ENCODE results near the gene PLEKHA8. TPM values are rescaled to one million over a fixed set of nuclear protein-coding genes. Genes with fewer than 3 reads are reported as not detected.

PLEKHA8 gene
- total RNA-seq, 1 experiment from 2014 or later, result 8.4 TPM

DNA sequence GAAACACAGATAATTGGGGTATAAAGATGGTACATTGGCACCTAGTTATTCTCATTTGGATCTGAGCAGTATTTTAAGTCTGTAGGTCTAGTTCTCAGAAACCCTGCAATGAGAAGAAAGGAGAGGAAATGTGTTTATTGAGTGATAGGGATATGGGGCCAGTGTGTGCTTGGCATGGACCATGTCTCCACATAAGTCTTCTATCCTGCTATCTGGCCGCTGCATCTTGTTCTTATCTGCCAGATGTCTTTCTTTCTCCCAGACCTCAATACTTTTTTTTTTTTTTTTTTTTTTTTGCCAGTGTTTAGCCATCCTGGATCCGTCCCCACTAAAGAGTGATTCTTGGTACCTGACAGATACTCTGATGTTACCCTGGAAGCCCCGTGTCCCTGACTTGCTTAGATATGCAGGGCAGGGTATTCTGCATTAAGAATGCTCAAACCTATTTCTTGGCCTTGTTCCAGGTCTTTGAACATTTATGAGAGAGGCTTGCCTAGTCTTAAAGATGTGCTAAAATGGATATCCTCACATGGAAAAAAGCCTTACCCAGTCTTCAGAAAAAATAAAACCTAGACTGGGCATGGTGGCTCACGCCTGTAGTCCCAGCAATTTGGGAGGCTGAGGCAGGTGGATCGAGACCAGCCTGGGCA, 116.6 kb downstream of the PLEKHA8 start:
- DNase-seq (no peak), ATAC-seq (no peak)
- POLR2A ChIA-PET (ENCODE audit: unreplicated experiment), result interaction anchor here (0.6 kb wide), 1 partner anchor 184 kb away, joined by 4 read pairs; no protein-coding TSS in a partner anchor
- BruUV-seq (replicated peaks), result no TSS peak
- H3K9me3 ChIP-seq (ENCODE audit: low read length), result no peaks in the 10 kb centered on the region
- no peak overlapping the region for H3K9ac ChIP-seq (ENCODE audit: low read length)
- no peak overlapping the region for H2AFZ ChIP-seq (ENCODE audit: low read length)
- peaks cover 6% of the 10 kb centered on the region for H3F3A ChIP-seq (ENCODE audit: low read length, unreplicated experiment)
- H3K27ac ChIP-seq (ENCODE audit: low read length), result no peak overlapping the region
- TF ChIP-seq EZH2phosphoT487 (IDR thresholded peaks at IDR 0.05; ENCODE audit: borderline replicate concordance, low read length) (no peak), EZH2 (IDR thresholded peaks at IDR 0.05; ENCODE audit: low read length, unreplicated experiment) (no peak)
- TF ChIP-seq, protein P1, sequence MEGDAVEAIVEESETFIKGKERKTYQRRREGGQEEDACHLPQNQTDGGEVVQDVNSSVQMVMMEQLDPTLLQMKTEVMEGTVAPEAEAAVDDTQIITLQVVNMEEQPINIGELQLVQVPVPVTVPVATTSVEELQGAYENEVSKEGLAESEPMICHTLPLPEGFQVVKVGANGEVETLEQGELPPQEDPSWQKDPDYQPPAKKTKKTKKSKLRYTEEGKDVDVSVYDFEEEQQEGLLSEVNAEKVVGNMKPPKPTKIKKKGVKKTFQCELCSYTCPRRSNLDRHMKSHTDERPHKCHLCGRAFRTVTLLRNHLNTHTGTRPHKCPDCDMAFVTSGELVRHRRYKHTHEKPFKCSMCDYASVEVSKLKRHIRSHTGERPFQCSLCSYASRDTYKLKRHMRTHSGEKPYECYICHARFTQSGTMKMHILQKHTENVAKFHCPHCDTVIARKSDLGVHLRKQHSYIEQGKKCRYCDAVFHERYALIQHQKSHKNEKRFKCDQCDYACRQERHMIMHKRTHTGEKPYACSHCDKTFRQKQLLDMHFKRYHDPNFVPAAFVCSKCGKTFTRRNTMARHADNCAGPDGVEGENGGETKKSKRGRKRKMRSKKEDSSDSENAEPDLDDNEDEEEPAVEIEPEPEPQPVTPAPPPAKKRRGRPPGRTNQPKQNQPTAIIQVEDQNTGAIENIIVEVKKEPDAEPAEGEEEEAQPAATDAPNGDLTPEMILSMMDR (conservative IDR thresholded peaks at IDR 0.05; ENCODE audit: low read depth, low read length), result no peak
- H4K20me1 ChIP-seq (ENCODE audit: low read length), result no peaks in the 10 kb centered on the region
- H3K4me1 ChIP-seq (ENCODE audit: insufficient read depth, low read length), result peaks cover 33% of the 10 kb centered on the region
- 0 out of 2 replicates have a peak overlapping the region, but pooled peaks have one; percentile 20 for H3K4me2 ChIP-seq (ENCODE audit: low read length)
- H3K9me2 ChIP-seq (replicated peaks; ENCODE audit: low read length), result no peaks in the 10 kb centered on the region
- H3K27me3 ChIP-seq (ENCODE audit: low read length), result no peaks in the 10 kb centered on the region
- no peak overlapping the region for H3K4me3 ChIP-seq (ENCODE audit: low read length)
- intact Hi-C loops (cut with micrococcal nuclease), result loop anchor here (5.0 kb wide), 2 partner anchors 72 to 157 kb away; partner anchors contain the start of gene SCRN1
- no peaks in the 10 kb centered on the region for H3K36me3 ChIP-seq (ENCODE audit: low read depth, low read length)
- H3K79me2 ChIP-seq (ENCODE audit: low read length), result no peaks in the 10 kb centered on the region
- CTCF ChIA-PET, result no interaction called here

DNA sequence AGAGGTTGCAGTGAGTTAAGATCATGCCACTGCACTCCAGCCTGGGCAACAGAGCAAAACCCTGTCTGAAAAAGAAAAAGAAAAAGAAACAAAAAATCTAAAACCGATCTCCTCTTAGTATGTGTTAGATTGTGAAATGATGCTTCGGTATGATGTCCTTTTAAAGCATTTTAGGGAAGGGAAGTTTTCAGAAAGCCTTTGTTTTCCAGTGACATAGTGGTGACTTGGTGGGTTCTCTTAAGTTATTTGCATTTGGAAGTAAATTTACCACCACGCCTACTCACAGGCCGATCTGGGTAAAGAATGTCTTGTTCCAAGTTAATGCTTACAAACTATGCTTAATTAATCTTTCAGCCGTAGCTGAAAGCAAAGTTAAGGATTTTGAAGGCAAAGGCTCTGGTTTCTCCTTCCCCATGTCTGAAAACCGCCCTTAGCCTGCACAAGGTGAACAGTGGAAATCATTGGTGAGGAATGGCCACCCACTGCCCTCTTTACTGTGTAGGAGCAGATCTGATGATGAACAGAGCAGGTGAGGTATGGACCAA, 117.3 kb downstream of the PLEKHA8 start:
- no peaks in the 10 kb centered on the region for H3K9me3 ChIP-seq (ENCODE audit: low read length)
- ChIA-PET CTCF (interaction anchor here (0.7 kb wide), 1 partner anchor 23 kb away, joined by 6 read pairs; no protein-coding TSS in a partner anchor), POLR2A (ENCODE audit: unreplicated experiment) (no interaction called here)
- no peaks in the 10 kb centered on the region for H3K79me2 ChIP-seq (ENCODE audit: low read length)
- no peak overlapping the region for H3K4me3 ChIP-seq (ENCODE audit: low read length)
- H3F3A ChIP-seq (ENCODE audit: low read length, unreplicated experiment), result peaks cover 6% of the 10 kb centered on the region
- H3K27ac ChIP-seq (ENCODE audit: low read length), result no peak overlapping the region
- TF ChIP-seq EZH2 (IDR thresholded peaks at IDR 0.05; ENCODE audit: low read length, unreplicated experiment) (no peak), EZH2phosphoT487 (IDR thresholded peaks at IDR 0.05; ENCODE audit: borderline replicate concordance, low read length) (no peak)
- TF ChIP-seq, protein P1 (conservative IDR thresholded peaks at IDR 0.05; ENCODE audit: low read depth, low read length), result no peak
- BruUV-seq (replicated peaks), result no TSS peak
- ATAC-seq (no peak), DNase-seq (no peak)
- no peaks in the 10 kb centered on the region for H3K27me3 ChIP-seq (ENCODE audit: low read length)
- H3K36me3 ChIP-seq (ENCODE audit: low read depth, low read length), result no peaks in the 10 kb centered on the region
- H4K20me1 ChIP-seq (ENCODE audit: low read length), result no peaks in the 10 kb centered on the region
- peaks cover 33% of the 10 kb centered on the region for H3K4me1 ChIP-seq (ENCODE audit: insufficient read depth, low read length)
- no peak overlapping the region for H3K4me2 ChIP-seq (ENCODE audit: low read length)
- H3K9me2 ChIP-seq (replicated peaks; ENCODE audit: low read length), result no peaks in the 10 kb centered on the region
- no peak overlapping the region for H3K9ac ChIP-seq (ENCODE audit: low read length)
- intact Hi-C loops (cut with micrococcal nuclease), result no loop called here
- H2AFZ ChIP-seq (ENCODE audit: low read length), result no peak overlapping the region

DNA sequence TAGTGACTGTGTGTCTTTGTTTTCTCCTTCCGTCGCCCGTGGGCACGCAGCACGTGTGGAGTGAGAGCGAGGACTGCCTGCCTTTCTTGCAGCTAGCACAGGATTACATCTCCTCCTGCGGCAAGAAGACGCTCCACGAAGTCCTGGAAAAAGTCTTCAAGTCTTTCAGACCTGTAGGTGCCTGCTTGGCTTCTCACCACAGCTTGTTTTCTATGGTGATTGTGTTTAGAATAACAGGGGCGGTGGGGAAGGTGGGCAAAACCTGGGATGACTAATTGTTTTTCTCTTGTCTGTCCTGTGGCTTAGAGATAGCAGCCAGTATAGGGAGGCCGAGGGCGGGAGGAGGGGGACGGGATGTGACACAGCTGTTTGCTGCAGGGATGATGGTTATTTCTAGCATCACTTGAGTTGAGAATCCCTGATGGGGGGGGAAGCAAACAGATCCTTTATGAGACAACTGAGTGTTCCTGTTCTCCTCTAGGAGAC, 118.0 kb downstream of the PLEKHA8 start:
- Histone ChIP-seq H3K27me3 (ENCODE audit: low read length) (no peaks in the 10 kb centered on the region), H3K4me3 (ENCODE audit: low read length) (no peak overlapping the region), H3K9ac (ENCODE audit: low read length) (no peak overlapping the region), H3K27ac (ENCODE audit: low read length) (no peak overlapping the region), H3K36me3 (ENCODE audit: low read depth, low read length) (no peaks in the 10 kb centered on the region), H3K9me3 (ENCODE audit: low read length) (no peaks in the 10 kb centered on the region), H3K79me2 (ENCODE audit: low read length) (no peaks in the 10 kb centered on the region), H3K4me2 (ENCODE audit: low read length) (no peak overlapping the region), H3K9me2 (replicated peaks; ENCODE audit: low read length) (no peaks in the 10 kb centered on the region), H3F3A (ENCODE audit: low read length, unreplicated experiment) (peaks cover 6% of the 10 kb centered on the region), H4K20me1 (ENCODE audit: low read length) (no peaks in the 10 kb centered on the region), H3K4me1 (ENCODE audit: insufficient read depth, low read length) (peaks cover 33% of the 10 kb centered on the region), H2AFZ (ENCODE audit: low read length) (no peak overlapping the region)
- TF ChIP-seq, protein P1 (conservative IDR thresholded peaks at IDR 0.05; ENCODE audit: low read depth, low read length), result no peak
- no peak for TF ChIP-seq EZH2 (IDR thresholded peaks at IDR 0.05; ENCODE audit: low read length, unreplicated experiment)
- ChIA-PET POLR2A (ENCODE audit: unreplicated experiment) (no interaction called here), CTCF (interaction anchor here (0.7 kb wide), 1 partner anchor 23 kb away, joined by 6 read pairs; no protein-coding TSS in a partner anchor)
- intact Hi-C loops (cut with micrococcal nuclease), result no loop called here
- no peak for DNase-seq
- no TSS peak for BruUV-seq (replicated peaks)
- ATAC-seq, result no peak

Measured in PC-3 (cell line).